Measurements from ENCODE around the gene ZBTB7C. TPM values are rescaled to one million over a fixed set of nuclear protein-coding genes. Genes with fewer than 3 reads are reported as not detected.

Gene ZBTB7C
- total and polyA plus RNA-seq, 4 donors = 3.2 to 10.9 (median 3.7) TPM

DNA sequence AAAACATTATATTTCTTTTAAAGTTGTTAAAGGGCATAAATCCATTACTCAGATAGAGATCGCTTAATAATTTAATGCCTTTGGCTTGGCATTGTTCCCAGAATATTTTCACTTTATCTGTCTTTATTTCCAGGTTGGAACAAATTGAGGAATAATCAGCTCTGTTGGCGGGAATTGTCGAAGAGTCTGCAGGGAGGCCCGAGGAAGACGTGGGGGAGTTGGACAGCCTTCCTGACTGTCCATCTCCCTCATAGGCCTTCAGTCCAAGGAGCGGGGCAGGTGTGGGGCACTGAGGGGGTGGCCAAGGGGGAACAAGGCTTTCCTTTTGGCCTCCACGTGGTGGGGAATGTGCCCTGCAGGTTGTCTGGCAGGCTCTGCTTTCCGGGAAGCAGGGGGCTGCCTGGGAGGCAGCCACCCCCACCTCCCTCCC lies 179.6 kb downstream of the ZBTB7C start:
- peak in 1 of 3 donors; percentile 18 for DNase-seq
- H3K9me3 ChIP-seq (ENCODE audit: control insufficient read depth in 4 of 4, insufficient read depth in 3 of 4, low read length in 3 of 4) = no peaks in the 10 kb centered on the region
- no peaks in the 10 kb centered on the region for H3K36me3 ChIP-seq (ENCODE audit: control insufficient read depth in 4 of 4, insufficient read depth in 4 of 4, low read length in 4 of 4)
- TF ChIP-seq, protein P1, sequence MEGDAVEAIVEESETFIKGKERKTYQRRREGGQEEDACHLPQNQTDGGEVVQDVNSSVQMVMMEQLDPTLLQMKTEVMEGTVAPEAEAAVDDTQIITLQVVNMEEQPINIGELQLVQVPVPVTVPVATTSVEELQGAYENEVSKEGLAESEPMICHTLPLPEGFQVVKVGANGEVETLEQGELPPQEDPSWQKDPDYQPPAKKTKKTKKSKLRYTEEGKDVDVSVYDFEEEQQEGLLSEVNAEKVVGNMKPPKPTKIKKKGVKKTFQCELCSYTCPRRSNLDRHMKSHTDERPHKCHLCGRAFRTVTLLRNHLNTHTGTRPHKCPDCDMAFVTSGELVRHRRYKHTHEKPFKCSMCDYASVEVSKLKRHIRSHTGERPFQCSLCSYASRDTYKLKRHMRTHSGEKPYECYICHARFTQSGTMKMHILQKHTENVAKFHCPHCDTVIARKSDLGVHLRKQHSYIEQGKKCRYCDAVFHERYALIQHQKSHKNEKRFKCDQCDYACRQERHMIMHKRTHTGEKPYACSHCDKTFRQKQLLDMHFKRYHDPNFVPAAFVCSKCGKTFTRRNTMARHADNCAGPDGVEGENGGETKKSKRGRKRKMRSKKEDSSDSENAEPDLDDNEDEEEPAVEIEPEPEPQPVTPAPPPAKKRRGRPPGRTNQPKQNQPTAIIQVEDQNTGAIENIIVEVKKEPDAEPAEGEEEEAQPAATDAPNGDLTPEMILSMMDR (IDR thresholded peaks at IDR 0.05; ENCODE audit: control extremely low read depth, extremely low read depth) = no peak
- 50 to 67% methylated on average over 8 of the region's 8 CpGs for WGBS, 2 donors
- peaks cover 2 to 16% (median 12%) of the 10 kb centered on the region in 5 donors for H3K4me1 ChIP-seq (ENCODE audit: control insufficient read depth in 5 of 5, insufficient read depth in 5 of 5, low read length in 5 of 5)
- H3K9ac ChIP-seq (ENCODE audit: insufficient read depth in 1 of 2, low read length in 2 of 2) = no peak overlapping the region
- no peak overlapping the region for H3K4me3 ChIP-seq
- no peaks in the 10 kb centered on the region for H3K27me3 ChIP-seq (ENCODE audit: control insufficient read depth in 3 of 3, insufficient read depth in 3 of 3, low read length in 2 of 3)
- H3K27ac ChIP-seq (ENCODE audit: low read depth in 1 of 2, low read length in 1 of 2) = no peak overlapping the region
- no peak for ATAC-seq (ENCODE audit: insufficient read depth, low FRiP score)

DNA sequence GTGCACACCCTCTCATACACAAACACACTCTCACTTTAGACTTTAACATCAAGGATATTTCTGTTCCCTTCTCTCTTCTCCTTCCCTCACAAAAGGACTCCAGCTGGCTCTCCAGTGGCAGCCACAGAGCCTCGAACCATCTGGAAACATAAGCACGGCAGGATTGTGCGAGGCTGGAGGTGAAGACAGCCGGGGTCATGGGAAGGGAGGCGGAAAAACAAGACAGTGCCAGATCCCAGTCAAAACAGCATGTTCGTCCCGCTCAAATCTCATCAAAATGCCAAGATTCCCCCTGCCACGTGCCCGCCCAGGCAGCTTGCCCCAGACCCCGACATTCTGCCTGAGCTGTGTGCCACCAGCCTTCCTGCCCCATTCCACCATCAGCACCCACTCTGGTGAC lies 180.3 kb downstream of the ZBTB7C start:
- TF ChIP-seq, protein P1 (IDR thresholded peaks at IDR 0.05; ENCODE audit: control extremely low read depth, extremely low read depth) = no peak
- Histone ChIP-seq H3K9ac (ENCODE audit: insufficient read depth in 1 of 2, low read length in 2 of 2) (no peak overlapping the region), H3K9me3 (ENCODE audit: control insufficient read depth in 4 of 4, insufficient read depth in 3 of 4, low read length in 3 of 4) (no peaks in the 10 kb centered on the region), H3K4me3 (no peak overlapping the region), H3K4me1 (ENCODE audit: control insufficient read depth in 5 of 5, insufficient read depth in 5 of 5, low read length in 5 of 5) (peaks cover 2 to 16% (median 12%) of the 10 kb centered on the region in 5 donors), H3K27me3 (ENCODE audit: control insufficient read depth in 3 of 3, insufficient read depth in 3 of 3, low read length in 2 of 3) (no peaks in the 10 kb centered on the region), H3K27ac (ENCODE audit: low read depth in 1 of 2, low read length in 1 of 2) (peak overlapping the region in 1 of 2 donors; percentile 13), H3K36me3 (ENCODE audit: control insufficient read depth in 4 of 4, insufficient read depth in 4 of 4, low read length in 4 of 4) (no peaks in the 10 kb centered on the region)
- DNase-seq = peak in 2 of 3 donors; percentile 30 to 33
- no peak for ATAC-seq (ENCODE audit: insufficient read depth, low FRiP score)
- WGBS, 2 donors = 79 to 83% methylated on average over 10 of the region's 10 CpGs

DNA sequence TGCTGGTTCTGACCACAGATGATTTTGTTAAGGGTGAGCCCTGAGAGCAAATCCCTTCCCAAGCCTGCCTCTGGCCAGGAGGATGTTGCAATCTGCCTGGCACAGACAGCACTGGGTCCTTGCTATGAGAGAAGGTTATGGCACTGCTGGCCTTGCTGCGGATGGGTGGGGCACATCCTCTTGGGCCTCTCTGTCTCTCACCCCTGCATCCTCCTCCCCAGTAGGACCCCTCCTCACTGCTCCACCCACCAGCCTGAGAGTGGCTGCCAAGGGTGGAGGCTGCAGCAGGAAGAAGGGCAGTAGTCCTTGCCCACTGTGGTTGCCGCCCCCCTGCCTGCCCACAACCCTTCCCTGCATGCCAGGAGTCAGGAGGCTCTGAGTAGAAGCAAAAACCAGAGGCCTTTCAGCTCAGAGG lies 180.9 kb downstream of the ZBTB7C start:
- peak in 2 of 3 donors; percentile 19 to 45 for DNase-seq

More for the DNA sequence above, 180.9 kb downstream of the ZBTB7C start:
- ATAC-seq (ENCODE audit: insufficient read depth, low FRiP score) = peak; percentile 52
- Histone ChIP-seq H3K4me3 (no peak overlapping the region), H3K27ac (ENCODE audit: low read depth in 1 of 2, low read length in 1 of 2) (peak overlapping the region in 1 of 2 donors; percentile 13), H3K9me3 (ENCODE audit: control insufficient read depth in 4 of 4, insufficient read depth in 3 of 4, low read length in 3 of 4) (no peaks in the 10 kb centered on the region), H3K27me3 (ENCODE audit: control insufficient read depth in 3 of 3, insufficient read depth in 3 of 3, low read length in 2 of 3) (no peaks in the 10 kb centered on the region), H3K9ac (ENCODE audit: insufficient read depth in 1 of 2, low read length in 2 of 2) (no peak overlapping the region), H3K36me3 (ENCODE audit: control insufficient read depth in 4 of 4, insufficient read depth in 4 of 4, low read length in 4 of 4) (no peaks in the 10 kb centered on the region), H3K4me1 (ENCODE audit: control insufficient read depth in 5 of 5, insufficient read depth in 5 of 5, low read length in 5 of 5) (peaks cover 2 to 16% (median 12%) of the 10 kb centered on the region in 5 donors)
- WGBS, 2 donors = 45 to 75% methylated on average over 2 of the region's 2 CpGs
- TF ChIP-seq, protein P1 (IDR thresholded peaks at IDR 0.05; ENCODE audit: control extremely low read depth, extremely low read depth) = no peak

All from lung (tissue), 12 donors.